IMR-90 (cell line): ENCODE results near the gene ZNF285.
"Not testable (repeated sequence)": the region's sequence is repeated elsewhere in the genome, so short reads cannot be mapped to it uniquely, and the experiment has no call there.

Experiments used
- POLR2A ChIP-seq: IDR thresholded peaks from 2 replicates; pipeline ENCODE4 v1.6.1; 2012; ENCODE audit warnings: mild to moderate bottlenecking, low read depth, low read length
- TF ChIP-seq, protein P1 (sequence below): conservative IDR thresholded peaks from 2 replicates; pipeline ENCODE4 v1.5.1; 2012; ENCODE audit warnings: mild to moderate bottlenecking, low read depth, low read length, improper control_type of control experiment

DNA sequence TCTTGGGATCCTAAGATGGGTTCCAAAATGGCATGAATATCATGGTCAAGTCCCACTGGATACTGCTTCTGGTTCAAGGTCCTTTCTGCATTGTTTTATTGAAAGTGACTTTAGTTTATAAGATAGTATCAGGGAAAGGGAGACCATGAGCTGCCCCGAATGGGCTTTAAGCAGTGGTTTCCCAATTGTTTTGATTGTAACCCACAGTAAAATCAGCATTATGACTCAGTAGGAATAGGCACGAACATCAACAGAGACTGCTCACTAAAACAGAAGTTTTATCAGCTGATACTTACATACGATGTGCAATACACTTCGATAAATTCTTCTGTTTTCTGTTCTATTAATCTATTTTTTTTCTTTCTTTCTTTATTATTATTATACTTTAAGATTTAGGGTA, 12.1 kb downstream of the ZNF285 start:
- TF ChIP-seq, protein P1, sequence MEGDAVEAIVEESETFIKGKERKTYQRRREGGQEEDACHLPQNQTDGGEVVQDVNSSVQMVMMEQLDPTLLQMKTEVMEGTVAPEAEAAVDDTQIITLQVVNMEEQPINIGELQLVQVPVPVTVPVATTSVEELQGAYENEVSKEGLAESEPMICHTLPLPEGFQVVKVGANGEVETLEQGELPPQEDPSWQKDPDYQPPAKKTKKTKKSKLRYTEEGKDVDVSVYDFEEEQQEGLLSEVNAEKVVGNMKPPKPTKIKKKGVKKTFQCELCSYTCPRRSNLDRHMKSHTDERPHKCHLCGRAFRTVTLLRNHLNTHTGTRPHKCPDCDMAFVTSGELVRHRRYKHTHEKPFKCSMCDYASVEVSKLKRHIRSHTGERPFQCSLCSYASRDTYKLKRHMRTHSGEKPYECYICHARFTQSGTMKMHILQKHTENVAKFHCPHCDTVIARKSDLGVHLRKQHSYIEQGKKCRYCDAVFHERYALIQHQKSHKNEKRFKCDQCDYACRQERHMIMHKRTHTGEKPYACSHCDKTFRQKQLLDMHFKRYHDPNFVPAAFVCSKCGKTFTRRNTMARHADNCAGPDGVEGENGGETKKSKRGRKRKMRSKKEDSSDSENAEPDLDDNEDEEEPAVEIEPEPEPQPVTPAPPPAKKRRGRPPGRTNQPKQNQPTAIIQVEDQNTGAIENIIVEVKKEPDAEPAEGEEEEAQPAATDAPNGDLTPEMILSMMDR = not testable (repeated sequence)
- TF ChIP-seq POLR2A = not testable (repeated sequence)
